LHCN-M2 (cell line): ENCODE results near the gene GRPEL2. TPM values are rescaled to one million over a fixed set of nuclear protein-coding genes. Genes with fewer than 3 reads are reported as not detected.
"Not testable (repeated sequence)": the region's sequence is repeated elsewhere in the genome, so short reads cannot be mapped to it uniquely, and the experiment has no call there.

Experiments
- DNase-seq: peaks from one replicate; pipeline ENCODE4 v3.0.0-alpha.2; 2012; ENCODE audit warnings: low read depth
- total RNA-seq: library from RNA; depleted of rRNA; stranded (reverse); fragments of >200 nt; gene quantifications from 2 replicates; pipeline ENCODE4 v1.2.3, GENCODE V29; 2014; rRNA removed

The GRPEL2 gene
- total RNA-seq, 1 experiment from 2014 or later: 16.8 TPM

- DNase-seq: not testable (repeated sequence)
Measured at GRCh38 chr5:149398747-149399266, 53.5 kb downstream of the GRPEL2 start.

DNA sequence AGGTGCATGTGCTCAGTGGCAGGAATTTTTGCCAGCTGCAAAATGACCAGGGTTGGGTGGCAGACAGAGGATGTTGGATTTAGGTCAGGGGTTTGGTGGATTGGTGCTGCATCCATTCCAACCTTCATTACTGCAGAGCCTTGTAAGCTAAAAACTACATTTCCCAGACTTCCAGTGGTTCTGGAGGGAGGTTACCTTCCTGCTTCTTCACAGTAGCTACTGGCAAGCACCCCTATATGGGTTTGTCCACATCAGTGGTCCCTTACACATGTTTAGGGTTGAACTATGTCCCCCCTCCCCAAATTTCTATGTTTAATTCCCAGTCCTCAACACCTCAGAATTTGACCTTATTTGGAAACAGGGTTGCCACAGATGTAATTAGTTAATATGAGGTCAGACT is 54.5 kb downstream of the GRPEL2 start:
- no peak for DNase-seq

GRCh38 chr5:149400304-149400703 is 55.0 kb downstream of the GRPEL2 start:
- peak; percentile 32 for DNase-seq

DNA sequence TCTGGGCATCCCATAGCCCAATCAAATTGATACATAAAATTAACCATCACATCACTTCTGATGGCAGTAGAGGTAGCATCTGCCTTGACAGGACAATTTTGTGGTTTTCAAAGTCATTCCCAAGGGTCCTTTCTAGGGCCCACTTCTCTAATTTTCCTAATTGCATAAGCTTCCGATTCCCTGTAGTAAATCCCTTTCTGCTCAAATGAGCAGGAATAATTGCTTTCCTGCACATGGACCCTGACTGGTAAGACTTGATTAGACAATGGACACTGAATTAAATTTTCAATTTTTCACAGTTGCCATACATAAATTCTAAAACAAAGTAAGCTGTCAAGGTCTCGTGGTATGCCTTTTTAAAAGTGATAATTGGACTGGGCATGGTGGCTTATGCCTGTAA is 55.8 kb downstream of the GRPEL2 start:
- DNase-seq: no peak

GRCh38 chr5:149402291-149402690 is 57.0 kb downstream of the GRPEL2 start:
- no peak for DNase-seq

Other genes starting within 250 kb of the GRPEL2 start
- 75.1 and 75.5 TPM in 2 replicates for gene ABLIM3, start 204.0 kb upstream of the GRPEL2 start, total RNA-seq
- gene AFAP1L1, start 73.6 kb upstream of the GRPEL2 start, total RNA-seq: 5.9 and 6.4 TPM in 2 replicates
- gene PCYOX1L, start 12.5 kb downstream of the GRPEL2 start, total RNA-seq: 5.9 and 6.3 TPM in 2 replicates
- not detected in 2 replicates for gene IL17B, start 33.8 kb downstream of the GRPEL2 start, total RNA-seq
- gene CSNK1A1, start 205.9 kb downstream of the GRPEL2 start, total RNA-seq: 249 and 268 TPM in 2 replicates
- gene ARHGEF37, start 236.0 kb downstream of the GRPEL2 start, total RNA-seq: 0.11 and 0.45 TPM in 2 replicates